SW 1271 (cell line): Measurements from ENCODE around the gene DNAH11.
"Not testable (repeated sequence)": the region's sequence is repeated elsewhere in the genome, so short reads cannot be mapped to it uniquely, and the experiment has no call there.

ENCODE experiments used
- DNase-seq, 2 experiments: peaks; one replicate each; lab custom pipeline; 2025; lab: John Stamatoyannopoulos, UW

The DNAH11 gene

DNA sequence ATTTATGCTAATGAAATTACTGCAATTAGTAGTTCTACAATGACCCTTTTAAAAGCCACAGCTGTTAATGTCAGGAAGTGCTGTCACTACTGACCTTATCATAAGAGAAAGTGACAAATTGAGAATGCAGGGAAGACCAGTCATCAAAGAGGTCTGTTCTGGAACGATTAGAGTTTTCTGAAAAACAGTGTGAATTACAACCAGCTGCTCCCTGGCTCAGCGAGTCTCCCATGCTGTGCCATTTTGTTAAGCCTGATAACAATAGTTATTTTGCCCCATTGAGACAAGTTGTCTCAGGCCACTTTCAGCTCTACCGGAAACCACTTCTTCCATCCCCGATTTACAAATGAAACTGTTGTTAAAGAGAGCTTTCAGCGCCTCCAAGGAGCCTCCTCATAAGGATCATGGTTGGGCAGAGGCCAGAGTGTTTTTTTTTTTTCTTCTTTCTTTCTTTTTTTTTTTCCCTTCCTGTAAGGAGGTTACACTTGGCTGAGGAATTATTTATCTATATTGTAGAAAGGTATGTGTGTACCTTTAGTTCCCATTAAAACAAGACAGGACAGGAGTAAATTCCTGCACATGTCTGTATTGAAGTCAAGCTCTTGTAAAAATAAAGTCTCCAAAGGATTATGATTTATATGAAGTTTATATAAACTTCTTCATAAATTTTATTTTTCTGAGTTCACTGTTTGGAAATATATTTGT lies 229.2 kb downstream of the DNAH11 start:
- DNase-seq: no peak

DNA sequence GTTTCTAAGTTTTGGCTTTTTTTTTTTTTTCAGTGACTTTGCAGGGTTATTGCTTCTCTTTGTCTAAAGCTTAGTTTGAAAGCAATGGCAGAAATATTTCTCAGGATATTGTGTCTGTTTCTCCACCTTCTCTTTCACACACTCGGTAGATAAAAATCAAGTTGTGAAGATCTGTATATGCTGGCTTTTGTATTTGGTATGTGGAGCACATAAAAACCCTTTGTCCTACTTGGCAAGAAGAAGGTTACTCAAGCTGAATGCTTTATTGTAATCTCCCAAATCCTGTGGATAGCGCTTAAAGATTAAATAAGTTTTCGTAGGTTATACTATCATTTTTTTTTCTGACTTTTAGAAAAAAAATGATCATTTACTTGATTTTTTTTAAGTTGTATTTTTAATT lies 230.5 kb downstream of the DNAH11 start:
- no peak for DNase-seq

DNA sequence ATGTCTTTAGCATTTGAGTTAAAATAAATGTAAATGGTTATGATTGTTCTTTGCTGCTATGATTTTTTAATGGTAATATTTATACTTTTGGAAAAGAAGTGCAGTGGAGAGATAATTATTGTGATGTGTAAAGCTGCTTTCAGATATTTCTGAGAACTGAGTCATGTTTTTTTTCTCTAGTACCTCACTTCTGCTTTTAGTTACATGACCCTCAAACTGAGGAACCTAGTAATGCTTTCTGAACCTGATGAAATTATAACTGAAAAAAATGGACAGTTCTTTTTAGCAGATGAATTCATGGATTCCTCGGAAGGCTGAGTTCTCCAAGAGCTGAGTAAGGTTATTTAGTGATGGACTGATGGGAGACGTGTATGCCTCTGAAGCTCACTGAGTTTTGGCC lies 235.1 kb downstream of the DNAH11 start:
- DNase-seq: no peak

GRCh38 chr7:21778953-21779352 lies 236.1 kb downstream of the DNAH11 start:
- no peak for DNase-seq

DNA sequence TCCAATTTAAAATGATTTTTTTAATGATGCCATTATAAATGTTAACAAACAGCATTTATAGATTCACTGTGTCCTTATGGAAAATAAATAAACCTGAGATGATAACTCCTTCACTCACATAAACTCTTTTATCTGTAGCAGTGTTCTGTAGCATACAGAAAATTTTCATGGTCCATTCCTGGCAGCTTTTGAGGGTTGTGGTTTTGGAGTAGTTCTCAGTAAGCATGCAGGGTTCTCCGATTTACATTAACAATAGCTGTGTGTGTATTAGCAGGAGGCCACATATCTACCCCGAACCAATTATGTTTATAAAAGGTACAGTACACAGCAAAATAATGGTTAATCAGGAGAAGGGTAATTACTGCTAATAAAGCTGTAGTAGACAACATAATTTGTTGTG lies 240.2 kb downstream of the DNAH11 start:
- DNase-seq: no peak

GRCh38 chr7:21784989-21785388 lies 242.2 kb downstream of the DNAH11 start:
- DNase-seq: no peak

DNA sequence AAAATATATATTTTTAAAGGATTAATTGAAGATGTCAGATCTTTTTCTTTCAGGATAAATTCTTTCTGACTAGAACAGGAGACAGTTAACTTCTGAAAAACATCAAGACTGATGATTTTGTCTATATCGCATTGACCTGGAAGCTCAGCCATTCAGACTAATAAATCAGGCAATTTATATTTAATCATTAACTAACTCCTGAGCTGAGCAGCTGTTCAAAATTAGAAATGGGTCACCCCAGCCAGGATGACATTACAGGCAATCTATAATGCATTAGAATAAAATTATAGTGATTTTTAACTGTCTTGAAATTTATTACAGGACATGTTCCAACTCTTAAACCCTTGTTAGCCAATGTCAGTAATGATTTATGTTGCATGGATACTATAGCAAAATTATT lies 263.0 kb downstream of the DNAH11 start:
- DNase-seq: no peak

DNA sequence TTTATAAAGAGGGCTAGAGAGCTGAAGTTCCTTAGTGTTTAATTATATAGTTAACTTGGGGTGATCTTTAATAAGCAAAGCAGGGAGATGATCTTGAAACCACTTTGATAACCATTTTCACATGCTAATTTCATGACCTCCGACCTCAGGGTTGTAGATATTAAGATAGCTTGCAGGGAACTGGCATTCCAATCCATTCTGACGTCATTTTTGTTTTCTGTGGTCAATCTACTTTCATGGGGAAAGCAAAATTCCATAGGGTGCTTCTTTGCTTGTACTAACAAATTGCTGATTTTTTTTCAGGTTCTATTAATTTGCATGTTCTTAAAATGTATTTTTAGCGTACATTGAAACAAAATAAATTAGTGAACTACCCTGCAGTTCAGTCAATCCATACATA lies 263.5 kb downstream of the DNAH11 start:
- DNase-seq: no peak

- no peak for DNase-seq
These were observed 276.2 kb downstream of the DNAH11 start for GRCh38 chr7:21819048-21819447.

DNA sequence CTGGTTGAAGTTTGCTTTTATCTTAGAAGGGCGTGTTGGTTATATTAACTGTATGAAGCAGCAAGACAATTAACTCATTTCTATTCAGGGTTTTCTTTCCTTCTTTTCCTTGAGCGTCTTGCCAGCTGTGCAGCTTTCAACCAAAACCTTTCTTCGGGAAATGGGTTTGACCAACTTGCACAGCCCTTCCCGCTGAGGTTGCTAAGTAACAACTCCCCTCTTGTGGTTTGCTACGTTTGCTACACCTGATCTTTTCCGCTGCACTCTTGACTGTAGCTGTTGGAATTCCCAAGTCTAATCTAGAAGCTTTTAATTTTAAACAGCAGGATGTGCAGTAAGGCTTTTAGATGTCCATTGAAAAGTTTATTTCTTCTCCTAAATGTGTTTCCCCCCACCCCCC lies 286.0 kb downstream of the DNAH11 start:
- DNase-seq: no peak

DNA sequence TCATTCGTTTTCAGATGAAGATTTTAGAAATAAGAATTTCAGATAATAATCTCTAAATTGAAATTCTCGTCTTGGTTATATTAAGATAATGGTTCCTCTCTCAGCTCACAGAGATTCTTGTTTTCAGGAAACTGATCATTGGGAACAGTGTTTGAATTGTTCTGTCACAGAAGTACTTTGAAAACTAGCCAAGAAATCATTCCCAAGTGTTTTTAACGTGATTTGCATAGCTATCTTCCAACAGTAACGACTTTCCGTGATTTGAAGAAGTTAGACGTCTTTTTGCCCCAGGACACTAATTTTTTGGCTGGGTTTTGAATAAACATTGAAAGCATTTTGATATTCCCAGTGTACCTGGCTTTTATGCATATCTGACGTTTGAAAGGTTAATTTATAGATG lies 286.9 kb downstream of the DNAH11 start:
- DNase-seq: no peak

GRCh38 chr7:21844742-21845141 lies 301.9 kb downstream of the DNAH11 start:
- DNase-seq: no peak

GRCh38 chr7:21850531-21851285 lies 307.9 kb downstream of the DNAH11 start:
- no peak for DNase-seq

- DNase-seq: no peak
These were observed 308.7 kb downstream of the DNAH11 start for GRCh38 chr7:21851559-21851967.

DNA sequence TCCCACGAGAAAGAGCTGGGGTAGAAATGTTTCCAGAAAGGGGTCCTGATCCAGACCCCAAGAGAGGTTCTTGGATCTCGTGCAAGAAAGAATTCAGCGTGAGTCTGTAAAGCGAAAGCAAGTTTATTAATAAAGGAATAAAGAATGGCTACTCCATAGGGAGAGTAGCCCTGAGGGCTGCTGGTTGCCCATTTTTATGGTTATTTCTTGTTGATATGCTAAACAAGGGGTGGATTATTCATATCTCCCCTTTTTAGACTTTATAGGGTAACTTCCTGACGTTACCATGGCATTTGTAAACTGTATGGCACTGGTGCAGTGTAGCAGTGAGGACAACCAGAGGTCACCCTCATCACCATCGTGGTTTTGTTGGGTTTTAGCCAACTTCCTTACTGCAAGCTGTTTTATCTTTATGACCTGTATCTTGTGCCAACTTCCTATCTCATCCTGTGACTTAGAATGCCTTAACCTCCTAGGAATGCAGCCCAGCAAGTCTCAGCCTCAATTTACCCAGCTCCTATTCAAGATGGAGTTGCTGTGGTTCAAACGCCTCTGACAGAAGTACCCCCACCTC lies 322.9 kb downstream of the DNAH11 start:
- not testable (repeated sequence) for DNase-seq

- no peak for DNase-seq
These were observed 323.9 kb downstream of the DNAH11 start for GRCh38 chr7:21866731-21867130.

DNA sequence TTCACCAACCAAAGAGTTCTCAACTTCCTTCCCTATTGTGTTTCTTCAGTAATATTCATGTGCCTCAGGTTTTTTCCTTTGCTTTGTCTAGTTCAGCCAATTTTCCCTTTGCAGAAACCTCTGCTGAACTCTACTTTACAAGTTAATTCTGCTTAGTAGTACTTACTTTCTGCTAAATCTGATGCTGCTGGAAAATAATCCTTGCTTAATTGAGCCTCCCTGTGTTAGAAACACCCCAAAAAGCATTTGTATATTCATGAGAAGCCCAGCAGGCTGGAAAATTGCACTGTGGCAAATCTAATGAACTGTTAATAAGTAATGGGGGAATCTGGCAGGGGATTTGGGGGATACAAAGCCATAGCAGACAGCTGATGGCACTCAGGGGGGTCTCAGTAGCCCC lies 324.4 kb downstream of the DNAH11 start:
- DNase-seq: no peak

DNA sequence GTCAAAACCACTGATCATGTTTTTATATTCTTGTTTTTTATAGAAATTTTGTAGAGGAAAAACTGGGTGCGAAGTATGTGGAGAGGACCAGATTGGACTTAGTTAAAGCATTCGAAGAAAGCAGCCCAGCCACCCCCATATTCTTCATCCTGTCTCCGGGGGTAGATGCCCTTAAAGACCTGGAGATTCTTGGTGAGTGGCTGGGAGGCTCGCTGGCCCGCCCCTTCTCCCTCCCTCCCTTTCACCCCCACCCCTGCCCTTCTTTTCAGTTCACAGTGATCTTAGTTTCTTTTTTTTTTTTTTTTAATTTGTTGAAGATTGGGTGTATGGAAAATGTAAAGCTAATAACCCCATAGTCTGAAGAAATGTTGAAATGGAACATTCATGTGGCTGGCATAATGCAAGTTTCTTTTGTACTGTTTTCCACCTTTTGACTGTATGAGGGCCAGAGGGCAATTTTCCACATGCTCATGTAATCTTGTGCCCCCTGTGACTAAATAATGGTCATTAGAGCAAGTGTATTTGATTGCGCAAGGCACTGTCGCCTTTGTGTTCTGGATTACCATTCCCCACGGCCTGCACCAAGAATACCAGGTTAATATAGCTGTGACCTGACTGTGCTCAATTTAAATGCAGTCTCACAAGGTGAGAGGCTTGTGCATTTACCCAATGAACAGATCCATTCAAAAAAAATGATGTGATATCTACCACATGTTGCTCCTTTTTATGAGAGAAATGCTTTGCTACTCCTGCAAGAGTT lies 325.2 kb downstream of the DNAH11 start:
- no peak for DNase-seq

- DNase-seq: no peak
These were observed 325.7 kb downstream of the DNAH11 start for GRCh38 chr7:21868576-21868850.

- no peak for DNase-seq
These were observed 327.1 kb downstream of the DNAH11 start for GRCh38 chr7:21869785-21870402.

- DNase-seq: no peak
These were observed 340.2 kb downstream of the DNAH11 start for GRCh38 chr7:21883069-21883468.

DNA sequence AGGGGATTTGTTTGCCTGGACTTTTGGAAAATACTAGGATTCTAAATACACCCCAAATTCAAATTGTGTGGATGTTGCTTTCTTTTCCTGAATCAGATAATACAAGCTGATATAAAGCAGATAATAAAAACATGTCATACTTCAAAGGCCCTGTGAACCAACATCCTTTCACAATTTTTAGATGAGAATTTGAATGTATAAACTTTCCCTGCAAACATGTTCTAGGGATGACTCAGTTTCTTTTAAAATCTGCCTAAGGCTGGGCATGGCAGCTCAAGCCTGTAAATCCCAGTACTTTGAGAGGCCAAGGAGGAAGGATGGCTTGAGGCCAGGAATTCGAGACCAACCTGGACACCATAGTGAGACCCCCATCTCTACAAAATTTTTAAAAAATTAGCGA lies 340.7 kb downstream of the DNAH11 start:
- not testable (repeated sequence) for DNase-seq
